ENCODE results near the gene KIZ. TPM values are rescaled to one million over a fixed set of nuclear protein-coding genes. Genes with fewer than 3 reads are reported as not detected.

The KIZ gene
- total RNA-seq, 1 donor from 2014 or later = 39.2 TPM

DNA sequence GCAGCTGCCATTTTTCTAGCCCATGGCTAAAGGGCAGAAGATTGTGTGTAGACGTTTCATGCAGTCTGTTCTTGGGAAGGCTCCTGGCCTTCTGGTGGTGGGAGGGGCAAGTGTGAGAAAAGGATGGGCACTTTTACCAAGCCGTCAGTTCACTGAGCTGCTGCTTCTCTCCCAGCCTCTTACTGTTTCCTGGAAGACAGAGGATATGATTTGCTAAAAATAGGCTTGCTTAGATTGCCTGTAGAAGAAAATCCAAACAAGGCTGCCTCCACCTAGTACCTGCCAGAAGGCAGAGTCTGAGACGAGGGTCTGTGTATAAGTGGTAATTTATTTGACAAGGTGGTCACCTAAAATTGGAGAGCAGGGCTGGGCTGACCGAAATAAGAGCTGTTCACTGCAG is 7.5 kb downstream of the KIZ start:
- no peak for ATAC-seq

GRCh38 chr20:21133917-21134622 is 8.2 kb downstream of the KIZ start:
- ATAC-seq (no peak), DNase-seq (ENCODE audit: low spot score) (no peak)
- intact Hi-C loops (cut with DNase I) = no loop called here

More for the DNA sequence above, 7.5 kb downstream of the KIZ start:
- intact Hi-C loops (cut with DNase I) = no loop called here
- DNase-seq (ENCODE audit: low spot score) = no peak

GRCh38 chr20:21134883-21135493 is 9.1 kb downstream of the KIZ start:
- no peak for ATAC-seq
- DNase-seq (ENCODE audit: low spot score) = no peak
- intact Hi-C loops (cut with DNase I) = no loop called here

DNA sequence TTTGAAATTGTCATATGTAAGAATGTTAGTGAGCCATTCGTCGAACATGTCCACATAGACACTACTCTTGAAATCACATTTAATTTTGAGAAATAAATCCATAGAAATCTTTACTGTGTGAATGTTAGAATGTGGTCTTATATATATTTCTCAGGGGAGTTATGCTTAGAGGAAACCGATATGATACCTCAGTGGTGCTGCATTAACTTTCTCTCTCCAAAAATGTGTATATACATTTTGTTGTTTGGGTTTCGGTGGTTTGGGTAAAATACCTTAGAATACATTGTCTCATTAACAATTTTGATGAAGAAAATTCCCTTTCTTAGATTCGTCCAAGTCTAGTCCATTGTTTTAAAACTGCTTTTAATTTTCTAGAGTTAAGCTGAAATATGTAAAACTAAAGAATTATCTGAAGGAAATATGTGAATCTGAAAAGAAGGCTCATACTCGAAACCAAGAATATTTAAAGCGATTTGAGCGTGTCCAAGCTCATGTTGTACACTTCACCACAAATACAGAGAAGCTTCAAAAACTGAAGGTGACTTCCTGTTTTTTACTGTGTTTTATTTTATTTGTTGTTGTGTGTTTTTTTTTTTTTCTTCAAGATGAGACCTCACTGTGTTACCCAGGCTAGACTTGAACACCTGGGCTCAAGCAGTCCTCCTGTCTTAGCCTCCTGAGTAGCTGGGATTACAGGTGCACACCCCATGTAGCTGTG is 10.3 kb downstream of the KIZ start:
- no peak for DNase-seq (ENCODE audit: low spot score)
- intact Hi-C loops (cut with DNase I) = no loop called here

DNA sequence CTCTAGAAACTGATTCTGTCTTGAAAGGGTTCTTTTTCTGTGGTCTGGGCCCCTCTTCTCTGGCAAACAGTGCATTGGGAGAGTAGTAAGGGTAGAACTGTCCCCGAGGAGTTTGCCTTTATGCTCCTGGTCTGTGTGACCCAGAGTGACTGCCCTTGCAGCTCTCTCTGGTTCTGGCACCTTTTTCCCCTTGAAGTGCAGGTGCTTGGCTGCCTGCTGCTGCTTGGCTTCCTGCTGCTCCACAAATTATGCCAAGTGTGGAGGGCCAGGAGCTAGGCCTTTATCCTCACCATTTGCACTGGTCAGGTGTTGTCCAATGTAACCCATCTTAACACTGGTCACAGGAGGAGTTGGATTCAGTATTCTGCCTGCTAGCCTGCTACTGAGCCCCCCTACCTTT is 11.2 kb downstream of the KIZ start:
- intact Hi-C loops (cut with DNase I) = no loop called here
- ATAC-seq (no peak), DNase-seq (ENCODE audit: low spot score) (no peak)

More for the DNA sequence above, 10.3 kb downstream of the KIZ start:
- no peak for ATAC-seq

DNA sequence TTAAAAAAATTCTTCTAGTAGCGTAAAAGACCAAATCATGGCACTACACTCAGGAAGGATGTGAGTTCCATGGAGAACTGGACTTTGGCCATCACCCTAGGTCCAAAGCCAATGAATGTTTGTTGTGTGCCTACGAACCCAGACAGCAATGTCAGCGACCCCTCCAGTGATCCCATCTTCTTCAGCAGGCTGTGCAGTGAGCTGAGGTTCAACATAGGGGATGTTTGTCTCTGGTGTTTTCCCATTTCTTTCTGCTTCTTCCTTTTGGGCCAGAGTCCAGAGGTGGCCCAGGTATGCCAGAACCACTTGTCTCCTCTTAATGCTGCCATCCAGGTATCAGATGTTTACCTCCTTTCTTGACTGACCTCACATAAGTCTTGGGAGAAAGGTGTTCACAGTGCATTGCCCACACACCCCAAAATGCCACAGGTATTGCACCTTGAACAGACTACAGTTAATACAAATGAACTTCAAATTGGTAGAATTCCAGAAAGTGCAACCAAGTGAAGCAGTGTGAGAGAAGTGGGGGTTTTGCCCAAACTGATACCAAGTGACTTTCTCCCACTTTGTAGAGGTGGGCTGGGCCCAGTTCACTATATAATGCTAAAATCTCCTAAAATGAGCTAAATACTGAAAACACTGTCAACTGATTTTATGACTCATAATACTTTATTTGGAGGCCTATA is 14.1 kb downstream of the KIZ start:
- intact Hi-C loops (cut with DNase I) = no loop called here
- ATAC-seq = no peak
- no peak for DNase-seq (ENCODE audit: low spot score)

- ATAC-seq (no peak), DNase-seq (ENCODE audit: low spot score) (no peak)
- intact Hi-C loops (cut with DNase I) = no loop called here
Observed at GRCh38 chr20:21141825-21142224, 15.9 kb downstream of the KIZ start.

DNA sequence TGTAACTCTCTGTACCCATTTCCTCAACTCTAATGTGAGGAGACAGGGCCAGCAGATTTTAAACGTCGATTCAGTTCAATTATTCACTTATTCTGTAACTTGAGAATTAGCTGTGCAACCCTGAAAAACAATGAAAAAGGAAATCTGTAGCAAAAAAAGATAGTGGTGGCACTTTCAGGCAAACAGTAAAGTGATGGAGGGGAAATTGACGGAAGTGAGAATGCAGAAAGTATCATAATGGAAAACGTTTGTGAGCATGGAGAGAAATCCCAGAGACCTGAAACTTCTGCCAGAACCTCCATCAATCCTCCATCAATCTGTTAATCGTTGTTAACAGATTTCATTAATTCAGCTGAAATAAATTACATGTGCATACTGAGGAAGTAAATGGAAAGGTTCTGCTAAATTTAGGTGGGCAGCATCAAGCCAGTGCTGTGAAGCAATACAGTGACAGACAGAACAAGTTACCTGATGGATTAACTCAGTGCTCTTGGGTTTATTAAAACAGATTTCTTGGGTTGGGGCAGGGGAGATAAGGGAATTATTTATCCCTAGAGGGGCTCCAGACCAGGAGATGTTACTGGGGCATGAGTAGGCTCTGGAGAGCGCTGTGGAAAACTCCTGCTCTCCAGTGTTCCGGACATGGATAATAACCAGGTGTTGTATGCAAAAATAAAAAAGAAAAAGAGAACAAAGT is 17.5 kb downstream of the KIZ start:
- ATAC-seq (no peak), DNase-seq (ENCODE audit: low spot score) (no peak)
- intact Hi-C loops (cut with DNase I) = no loop called here

- ATAC-seq (no peak), DNase-seq (ENCODE audit: low spot score) (no peak)
- intact Hi-C loops (cut with DNase I) = no loop called here
Observed at GRCh38 chr20:21145424-21145823, 19.5 kb downstream of the KIZ start.

- DNase-seq (ENCODE audit: low spot score) (no peak), ATAC-seq (no peak)
- intact Hi-C loops (cut with DNase I) = no loop called here
Observed at GRCh38 chr20:21146215-21146614, 20.3 kb downstream of the KIZ start.

DNA sequence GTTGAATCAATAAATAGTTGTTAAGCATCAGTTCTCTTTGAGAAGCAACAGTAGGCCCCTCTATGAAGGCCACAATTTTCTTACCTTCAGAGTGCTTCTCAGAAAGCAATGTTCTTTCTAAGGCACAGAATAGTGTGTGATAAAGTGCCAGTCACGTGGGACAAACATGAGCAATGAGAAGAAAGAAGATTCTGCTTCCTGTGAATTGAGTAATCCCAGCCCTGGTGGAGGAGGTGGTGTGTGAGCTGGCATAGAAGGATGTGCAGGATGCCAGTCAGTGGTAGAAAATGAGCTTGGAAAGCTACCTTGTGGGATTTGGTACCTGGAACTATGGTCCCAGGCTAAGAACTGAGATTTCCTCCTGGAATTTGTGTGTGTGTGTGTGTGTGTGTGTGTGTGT is 21.7 kb downstream of the KIZ start:
- no peak for DNase-seq (ENCODE audit: low spot score)
- intact Hi-C loops (cut with DNase I) = no loop called here
- ATAC-seq = no peak

DNA sequence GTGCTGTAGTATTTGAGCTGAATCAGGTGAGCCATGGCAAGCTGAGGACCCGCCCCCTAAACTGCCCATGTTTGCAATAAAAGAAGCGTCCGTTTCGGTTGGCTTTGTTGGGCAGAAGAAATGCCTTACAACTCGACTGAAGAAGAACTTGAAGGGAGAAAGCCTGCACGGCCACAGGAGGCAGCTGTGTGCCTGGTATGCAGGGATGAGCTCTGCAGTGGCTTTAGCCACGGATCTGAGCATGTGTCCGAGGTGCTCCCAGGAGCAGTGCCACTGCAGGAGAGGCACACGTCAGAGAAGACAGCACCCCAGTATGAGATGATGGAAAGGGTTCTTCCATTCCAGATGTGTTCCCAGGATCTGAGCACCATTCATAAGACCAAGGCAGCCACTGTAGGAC is 23.5 kb downstream of the KIZ start:
- intact Hi-C loops (cut with DNase I) = no loop called here
- DNase-seq (ENCODE audit: low spot score) (no peak), ATAC-seq (no peak)

DNA sequence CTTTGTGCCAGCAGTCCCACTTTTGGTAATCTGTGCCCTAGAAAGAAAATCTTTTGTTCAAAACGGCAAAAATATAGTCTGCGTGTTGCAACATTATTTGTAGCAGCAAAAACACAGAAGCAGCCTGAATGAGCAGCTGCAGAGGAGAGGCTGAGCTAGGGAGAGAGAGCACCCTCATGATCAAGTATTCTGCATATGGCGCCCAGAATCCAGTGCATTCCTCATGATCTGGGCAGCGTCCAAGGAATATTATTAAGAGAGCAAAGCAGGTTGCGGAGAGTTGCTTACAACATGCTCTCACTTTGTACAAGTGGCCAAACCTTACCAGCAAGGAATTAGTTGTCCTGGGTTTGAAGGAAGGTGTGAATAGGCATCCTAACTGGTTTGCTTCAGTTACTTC is 25.9 kb downstream of the KIZ start:
- no peak for DNase-seq (ENCODE audit: low spot score)
- ATAC-seq = no peak
- intact Hi-C loops (cut with DNase I) = no loop called here

GRCh38 chr20:21154692-21155091 is 28.8 kb downstream of the KIZ start:
- ATAC-seq = no peak
- intact Hi-C loops (cut with DNase I) = no loop called here
- no peak for DNase-seq (ENCODE audit: low spot score)

DNA sequence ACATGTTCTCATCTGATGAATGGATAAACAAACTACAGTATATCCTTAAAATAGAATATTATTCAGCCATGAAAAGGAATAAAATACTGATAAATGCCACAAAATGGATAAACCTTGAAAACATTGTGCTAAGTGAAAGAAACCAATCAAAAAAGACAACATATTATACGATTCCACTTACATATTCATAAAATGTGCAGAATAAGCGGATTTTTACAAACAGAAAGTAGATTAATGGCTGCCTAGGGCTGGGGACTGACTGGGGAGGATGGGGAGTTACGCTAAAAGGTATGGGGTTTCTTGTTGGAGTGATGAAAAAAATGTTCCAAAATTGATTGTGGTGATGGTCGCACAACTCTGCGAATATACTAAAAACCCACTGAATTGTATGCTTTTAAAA is 29.4 kb downstream of the KIZ start:
- ATAC-seq (no peak), DNase-seq (ENCODE audit: low spot score) (no peak)
- intact Hi-C loops (cut with DNase I) = no loop called here

DNA sequence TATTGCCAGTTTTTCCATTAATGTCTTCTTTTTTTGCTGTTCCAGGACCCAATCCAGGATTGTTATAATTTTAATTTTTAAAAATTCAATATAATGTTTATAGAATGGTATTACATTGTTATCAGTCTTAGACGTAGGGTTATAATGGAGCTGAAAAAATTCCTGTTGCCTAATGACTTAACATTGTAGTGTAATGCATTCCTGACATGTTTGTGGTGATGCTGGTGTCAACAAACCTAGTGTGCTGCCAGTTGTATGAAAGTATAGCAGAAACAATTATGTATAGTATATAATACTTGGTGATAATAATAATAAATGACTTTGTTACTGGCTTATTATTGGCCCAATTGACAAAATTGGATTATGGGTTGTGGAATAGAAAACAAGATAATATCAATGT is 30.4 kb downstream of the KIZ start:
- DNase-seq (ENCODE audit: low spot score) = no peak
- intact Hi-C loops (cut with DNase I) = no loop called here

GRCh38 chr20:21157006-21157405 is 31.1 kb downstream of the KIZ start:
- no peak for ATAC-seq
- DNase-seq (ENCODE audit: low spot score) = no peak
- intact Hi-C loops (cut with DNase I) = no loop called here

More for the DNA sequence above, 30.4 kb downstream of the KIZ start:
- ATAC-seq = no peak

DNA sequence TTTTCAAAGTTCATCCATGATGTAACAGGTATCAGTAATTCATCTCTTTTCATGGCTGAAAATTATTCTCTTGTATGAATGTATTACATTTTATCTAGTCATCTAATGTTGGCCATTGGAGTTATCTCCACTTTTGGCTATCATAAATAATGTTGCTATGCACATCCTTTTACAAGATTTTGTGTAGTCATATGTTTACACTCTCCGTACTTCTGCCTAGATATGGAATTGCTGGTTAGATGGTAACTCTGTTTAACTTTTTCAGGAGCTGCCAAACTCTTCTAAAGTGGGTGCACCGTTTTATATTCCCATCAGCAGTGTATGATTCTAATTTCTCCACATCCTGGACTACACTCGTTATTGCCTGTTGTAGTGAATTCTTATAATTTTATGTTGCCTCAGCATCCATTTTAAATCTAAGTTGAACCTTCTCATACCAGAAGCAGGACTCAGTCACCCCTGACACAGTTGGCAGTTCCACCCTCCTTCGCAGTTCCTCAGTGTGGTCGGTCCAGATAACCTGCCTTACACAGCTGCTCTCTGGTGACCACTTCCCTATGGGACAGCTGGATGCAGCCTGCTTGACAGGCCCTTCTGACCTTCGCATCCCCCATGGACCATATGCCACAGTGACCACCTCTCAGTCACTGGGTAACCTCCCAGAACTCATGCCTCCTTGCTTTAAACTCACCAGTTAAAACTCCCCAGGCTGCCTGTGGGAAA is 33.9 kb downstream of the KIZ start:
- intact Hi-C loops (cut with DNase I) = no loop called here
- ATAC-seq (no peak), DNase-seq (ENCODE audit: low spot score) (no peak)

- no peak for DNase-seq (ENCODE audit: low spot score)
- intact Hi-C loops (cut with DNase I) = no loop called here
- ATAC-seq = no peak
Observed at GRCh38 chr20:21161926-21162325, 36.0 kb downstream of the KIZ start.

Data from sciatic nerve (tissue), 2 donors.